HEK293T (cell line): ENCODE data around the gene SMPDL3B.

Experiments
- CTCF ChIA-PET: fragments of 350-600 bp; formaldehyde crosslinking; extraction: SDS; loops from one replicate; lab custom pipeline; 2021; ENCODE audit warnings: antibody characterized with exemption, inconsistent platforms; lab: Yijun Ruan, JAX
- POLR2A ChIA-PET: fragments of 350-600 bp; formaldehyde crosslinking; extraction: SDS; loops from one replicate; lab custom pipeline; 2020; ENCODE audit warnings: antibody characterized with exemption, inconsistent platforms; lab: Yijun Ruan, JAX
- DNase-seq: peaks from one replicate; pipeline ENCODE4 v3.0.0; 2012; ENCODE audit warnings: mixed read lengths; ENCODE audit errors: extremely low spot score
- ARNT ChIP-seq: fragments of 450-650 bp; IDR thresholded peaks from 2 replicates; pipeline ENCODE4 v1.6.1; 2017; ENCODE audit warnings: mild to moderate bottlenecking
- BHLHE40 ChIP-seq: fragments of 450-650 bp; IDR thresholded peaks from 2 replicates; pipeline ENCODE4 v1.6.1; 2016; ENCODE audit warnings: mild to moderate bottlenecking, moderate library complexity, borderline replicate concordance
- CTBP1 ChIP-seq: fragments of 450-650 bp; IDR thresholded peaks from 2 replicates; pipeline ENCODE4 v1.6.1; 2016; ENCODE audit warnings: borderline replicate concordance
- ELF4 ChIP-seq: fragments of 450-650 bp; IDR thresholded peaks from 2 replicates; pipeline ENCODE4 v1.6.1; 2017; ENCODE audit warnings: antibody characterized with exemption
- FOXA1 ChIP-seq: fragments of 450-650 bp; IDR thresholded peaks from 2 replicates; pipeline ENCODE4 v1.6.1; 2016; ENCODE audit warnings: mild to moderate bottlenecking
- FOXK2 ChIP-seq: fragments of 450-650 bp; IDR thresholded peaks from 2 replicates; pipeline ENCODE4 v1.6.1; 2016; ENCODE audit warnings: mild to moderate bottlenecking
- FOXM1 ChIP-seq: fragments of 450-650 bp; IDR thresholded peaks from 2 replicates; pipeline ENCODE4 v1.6.1; 2017; ENCODE audit warnings: mild to moderate bottlenecking, borderline replicate concordance
- HDGF ChIP-seq: fragments of 450-650 bp; IDR thresholded peaks from 2 replicates; pipeline ENCODE4 v1.6.1; 2017; ENCODE audit warnings: antibody characterized with exemption, borderline replicate concordance
- L3MBTL2 ChIP-seq: fragments of 450-650 bp; conservative IDR thresholded peaks from 2 replicates; pipeline ENCODE4 v1.6.1; 2016; ENCODE audit warnings: mild to moderate bottlenecking
- LEF1 ChIP-seq: fragments of 450-650 bp; IDR thresholded peaks from 2 replicates; pipeline ENCODE4 v1.6.1; 2017; ENCODE audit warnings: mild to moderate bottlenecking, borderline replicate concordance
- NFRKB ChIP-seq: fragments of 450-650 bp; IDR thresholded peaks from 2 replicates; pipeline ENCODE4 v1.6.1; 2016; ENCODE audit warnings: mild to moderate bottlenecking, moderate library complexity
- SP1 ChIP-seq: fragments of 450-650 bp; IDR thresholded peaks from 2 replicates; pipeline ENCODE4 v1.6.1; 2017
- SUZ12 ChIP-seq: fragments of 450-650 bp; IDR thresholded peaks from 2 replicates; pipeline ENCODE4 v1.6.1; 2016; ENCODE audit warnings: mild to moderate bottlenecking
- TARDBP ChIP-seq: fragments of 450-650 bp; IDR thresholded peaks from 2 replicates; pipeline ENCODE4 v1.6.1; 2016
- ZNF384 ChIP-seq: fragments of 450-650 bp; IDR thresholded peaks from 2 replicates; pipeline ENCODE4 v1.6.1; 2016
- TF ChIP-seq, protein P1 (sequence below): fragments of 450-650 bp; IDR thresholded peaks from 2 replicates; pipeline ENCODE4 v1.6.1; 2016

The SMPDL3B gene

DNA sequence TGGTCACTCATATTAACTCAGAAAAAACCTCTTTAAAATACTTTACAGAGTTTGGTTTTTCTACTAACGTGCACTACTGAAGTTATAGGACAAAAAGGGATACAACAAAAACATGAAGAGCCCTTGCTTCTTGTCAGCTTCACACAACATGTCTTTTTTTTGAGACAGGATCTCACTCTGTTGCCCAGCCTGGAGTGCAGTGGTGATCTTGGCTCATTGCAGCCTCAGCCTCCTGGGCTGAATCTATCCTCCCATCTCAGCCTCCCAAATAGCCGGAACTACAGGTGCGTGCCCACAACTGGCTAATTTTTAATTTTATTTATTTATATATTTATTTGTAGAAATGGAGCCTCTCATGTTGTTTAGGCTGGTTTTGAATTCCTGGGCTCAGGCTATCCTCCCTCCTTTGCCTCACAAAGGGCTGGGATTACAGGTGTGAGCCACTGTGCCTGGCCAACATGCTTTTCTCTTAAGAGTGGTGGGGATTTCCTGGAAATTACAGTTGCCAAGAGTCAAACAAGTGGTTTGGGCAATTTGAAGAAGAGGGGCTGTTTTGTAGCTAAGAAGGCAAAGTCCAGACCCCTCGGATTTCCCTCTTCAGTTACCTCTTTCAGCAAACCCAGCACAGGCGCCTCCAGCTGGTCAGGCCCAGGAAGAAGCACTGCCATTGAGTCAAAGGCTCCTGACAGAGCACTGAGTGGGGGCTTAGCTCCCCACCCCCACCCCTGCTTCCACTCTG, 6.4 kb upstream of the SMPDL3B start:
- DNase-seq = no peak
- ChIA-PET CTCF (interaction anchor here (0.6 to 0.7 kb wide), 3 partner anchors 12 to 188 kb away, joined by 3 to 4 read pairs (median 3); no protein-coding TSS in a partner anchor), POLR2A (no interaction called here)
- TF ChIP-seq HDGF (no peak), FOXK2 (no peak), SP1 (no peak), SUZ12 (no peak), FOXM1 (no peak), L3MBTL2 (no peak), ZNF384 (no peak), LEF1 (no peak)
- TF ChIP-seq, protein P1, sequence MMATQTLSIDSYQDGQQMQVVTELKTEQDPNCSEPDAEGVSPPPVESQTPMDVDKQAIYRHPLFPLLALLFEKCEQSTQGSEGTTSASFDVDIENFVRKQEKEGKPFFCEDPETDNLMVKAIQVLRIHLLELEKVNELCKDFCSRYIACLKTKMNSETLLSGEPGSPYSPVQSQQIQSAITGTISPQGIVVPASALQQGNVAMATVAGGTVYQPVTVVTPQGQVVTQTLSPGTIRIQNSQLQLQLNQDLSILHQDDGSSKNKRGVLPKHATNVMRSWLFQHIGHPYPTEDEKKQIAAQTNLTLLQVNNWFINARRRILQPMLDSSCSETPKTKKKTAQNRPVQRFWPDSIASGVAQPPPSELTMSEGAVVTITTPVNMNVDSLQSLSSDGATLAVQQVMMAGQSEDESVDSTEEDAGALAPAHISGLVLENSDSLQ = no peak

DNA sequence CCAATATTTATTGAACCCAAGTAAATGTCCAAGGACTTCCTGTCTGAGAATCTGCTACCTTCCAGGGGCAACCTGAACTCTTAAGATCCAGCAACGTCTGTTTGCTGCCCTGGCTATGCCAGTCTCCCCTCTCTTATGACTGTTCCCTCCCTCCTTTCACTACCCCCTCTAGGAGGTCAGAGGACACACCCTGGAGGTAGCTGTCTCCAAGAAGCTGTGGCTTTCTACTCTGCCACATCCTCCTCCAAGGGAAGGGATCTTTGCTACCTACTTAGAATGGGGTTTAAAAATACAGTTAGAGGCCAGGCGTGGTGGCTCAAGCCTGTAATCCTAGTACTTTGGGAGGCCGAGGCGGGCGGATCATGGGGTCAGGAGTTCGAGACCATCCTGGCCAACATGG, 3.6 kb upstream of the SMPDL3B start:
- no peak for DNase-seq
- ChIA-PET POLR2A (interaction anchor here (0.8 kb wide), 1 partner anchor 21 kb away, joined by 3 read pairs; no protein-coding TSS in a partner anchor), CTCF (interaction anchor here (0.5 kb wide), 1 partner anchor 13 kb away, joined by 5 read pairs; no protein-coding TSS in a partner anchor)
- TF ChIP-seq CTBP1 = no peak
- TF ChIP-seq FOXA1 = no peak
- no peak for TF ChIP-seq L3MBTL2
- no peak for TF ChIP-seq ARNT
- TF ChIP-seq, protein P1 = no peak
- TF ChIP-seq BHLHE40 = no peak
- TF ChIP-seq LEF1 = no peak
- TF ChIP-seq FOXM1 = no peak
- no peak for TF ChIP-seq NFRKB
- TF ChIP-seq HDGF = no peak
- no peak for TF ChIP-seq ZNF384
- no peak for TF ChIP-seq SP1
- TF ChIP-seq ELF4 = no peak
- TF ChIP-seq FOXK2 = no peak
- no peak for TF ChIP-seq SUZ12
- TF ChIP-seq TARDBP = no peak

DNA sequence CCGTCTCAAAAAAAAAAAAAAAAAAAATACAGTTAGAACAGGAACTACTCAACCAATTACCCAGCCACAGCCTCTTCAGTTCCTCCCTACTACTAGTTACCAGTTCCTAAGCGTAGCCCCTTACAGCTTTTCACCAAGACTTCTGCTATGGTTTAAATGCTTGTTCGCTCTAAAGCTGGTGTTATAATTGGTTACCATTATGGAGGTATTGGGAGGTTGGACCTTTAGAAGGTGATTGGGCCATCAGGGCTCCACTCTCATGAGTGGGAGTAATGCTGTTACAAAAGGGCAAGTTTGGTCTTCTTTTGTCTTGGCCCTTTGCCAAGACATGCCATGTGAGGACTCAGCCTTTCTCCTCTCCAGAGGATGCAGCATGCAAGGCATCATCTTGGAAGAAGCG, 3.0 kb upstream of the SMPDL3B start:
- CTCF ChIA-PET = interaction anchor here (0.5 kb wide), 1 partner anchor 13 kb away, joined by 5 read pairs; no protein-coding TSS in a partner anchor
- DNase-seq = no peak
- POLR2A ChIA-PET = interaction anchor here (0.8 kb wide), 1 partner anchor 22 kb away, joined by 3 read pairs; no protein-coding TSS in a partner anchor
- TF ChIP-seq FOXA1 (no peak), SUZ12 (no peak), FOXM1 (no peak), CTBP1 (no peak), ARNT (no peak), LEF1 (no peak), NFRKB (no peak), TARDBP (no peak), FOXK2 (no peak), BHLHE40 (no peak)
- TF ChIP-seq, protein P1 = no peak

- TF ChIP-seq, protein P1 = no peak
- TF ChIP-seq ZNF384 (no peak), ARNT (no peak), TARDBP (no peak)
- POLR2A ChIA-PET = interaction anchor here (1.3 kb wide), 1 partner anchor 21 kb away, joined by 4 read pairs; no protein-coding TSS in a partner anchor
- no peak for DNase-seq
- CTCF ChIA-PET = interaction anchor here (1.0 to 1.1 kb wide), 2 partner anchors 22 to 266 kb away, joined by 3 to 9 read pairs; no protein-coding TSS in a partner anchor
Measured at GRCh38 chr1:27935721-27936120, 921 bp downstream of the SMPDL3B start.

- POLR2A ChIA-PET = interaction anchor here (0.6 kb wide), 1 partner anchor 9 kb away, joined by 3 read pairs; no protein-coding TSS in a partner anchor
Measured at GRCh38 chr1:27936370-27936769, 1.6 kb downstream of the SMPDL3B start.

More at GRCh38 chr1:27936370-27936769, 1.6 kb downstream of the SMPDL3B start:
- CTCF ChIA-PET = interaction anchor here (1.1 kb wide), 1 partner anchor 266 kb away, joined by 9 read pairs; no protein-coding TSS in a partner anchor
- no peak for TF ChIP-seq L3MBTL2
- TF ChIP-seq ELF4 = no peak
- TF ChIP-seq, protein P1 = no peak
- no peak for TF ChIP-seq ZNF384
- no peak for TF ChIP-seq TARDBP
- no peak for TF ChIP-seq LEF1
- TF ChIP-seq NFRKB = no peak
- TF ChIP-seq FOXK2 = no peak
- no peak for TF ChIP-seq SUZ12
- no peak for DNase-seq
